Astrocyte (in vitro differentiated cells and primary cell): ENCODE measurements around the gene CCL17.
"Not testable (repeated sequence)": the region's sequence is repeated elsewhere in the genome, so short reads cannot be mapped to it uniquely, and the experiment has no call there.

Experiments
- EZH2 ChIP-seq: IDR thresholded peaks from 2 replicates; pipeline ENCODE4 v1.6.1; 2012; ENCODE audit warnings: mild to moderate bottlenecking, low read length, inconsistent platforms; ENCODE audit not compliant: insufficient read depth
- TF ChIP-seq, protein P1 (sequence below): IDR thresholded peaks from 2 replicates; pipeline ENCODE4 v1.5.1; 2011; ENCODE audit warnings: low read depth, mild to moderate bottlenecking, inconsistent platforms, low read length, moderate library complexity; ENCODE audit not compliant: insufficient read depth

- TF ChIP-seq, protein P1, sequence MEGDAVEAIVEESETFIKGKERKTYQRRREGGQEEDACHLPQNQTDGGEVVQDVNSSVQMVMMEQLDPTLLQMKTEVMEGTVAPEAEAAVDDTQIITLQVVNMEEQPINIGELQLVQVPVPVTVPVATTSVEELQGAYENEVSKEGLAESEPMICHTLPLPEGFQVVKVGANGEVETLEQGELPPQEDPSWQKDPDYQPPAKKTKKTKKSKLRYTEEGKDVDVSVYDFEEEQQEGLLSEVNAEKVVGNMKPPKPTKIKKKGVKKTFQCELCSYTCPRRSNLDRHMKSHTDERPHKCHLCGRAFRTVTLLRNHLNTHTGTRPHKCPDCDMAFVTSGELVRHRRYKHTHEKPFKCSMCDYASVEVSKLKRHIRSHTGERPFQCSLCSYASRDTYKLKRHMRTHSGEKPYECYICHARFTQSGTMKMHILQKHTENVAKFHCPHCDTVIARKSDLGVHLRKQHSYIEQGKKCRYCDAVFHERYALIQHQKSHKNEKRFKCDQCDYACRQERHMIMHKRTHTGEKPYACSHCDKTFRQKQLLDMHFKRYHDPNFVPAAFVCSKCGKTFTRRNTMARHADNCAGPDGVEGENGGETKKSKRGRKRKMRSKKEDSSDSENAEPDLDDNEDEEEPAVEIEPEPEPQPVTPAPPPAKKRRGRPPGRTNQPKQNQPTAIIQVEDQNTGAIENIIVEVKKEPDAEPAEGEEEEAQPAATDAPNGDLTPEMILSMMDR = not testable (repeated sequence)
- TF ChIP-seq EZH2 = not testable (repeated sequence)
Observed at GRCh38 chr16:57397493-57397892, 7.1 kb upstream of the CCL17 start.
